ENCODE measurements around the gene STX19.
"Not testable (repeated sequence)": the region's sequence is repeated elsewhere in the genome, so short reads cannot be mapped to it uniquely, and the experiment has no call there.

STX19 gene

GRCh38 chr3:94028093-94028837 is at the start of gene STX19:
STX19 (minus strand) TSS chr3:94028597; CDS start chr3:94015269, 13,328 bp downstream.
- DNase-seq, result peak; percentile 36

- no peak for DNase-seq
Measured at GRCh38 chr3:94076055-94076454, 47.7 kb upstream of the STX19 start.

GRCh38 chr3:94071713-94072284 is 43.4 kb upstream of the STX19 start:
- DNase-seq, result no peak

GRCh38 chr3:94070341-94070911 is 42.0 kb upstream of the STX19 start:
- no peak for DNase-seq

GRCh38 chr3:94069194-94069813 is 40.9 kb upstream of the STX19 start:
- peak; percentile 37 for DNase-seq

- DNase-seq, result no peak
Measured at GRCh38 chr3:94066506-94067500, 38.4 kb upstream of the STX19 start.

GRCh38 chr3:94065819-94066480 is 37.6 kb upstream of the STX19 start:
- peak; percentile 38 for DNase-seq

GRCh38 chr3:94065122-94065521 is 36.7 kb upstream of the STX19 start:
- DNase-seq, result no peak

- no peak for DNase-seq
Measured at GRCh38 chr3:94064243-94064860, 36.0 kb upstream of the STX19 start.

GRCh38 chr3:94063496-94064119 is 35.2 kb upstream of the STX19 start:
- no peak for DNase-seq

GRCh38 chr3:94062513-94063404 is 34.4 kb upstream of the STX19 start, which contains the start of the genes DHFR2 and NSUN3:
DHFR2 (minus strand) TSS chr3:94062916; CDS start chr3:94061511, 1,405 bp downstream.
NSUN3 (plus strand) TSS chr3:94063061; CDS start chr3:94063127, 66 bp downstream.
- peak; percentile 99 for DNase-seq

- DNase-seq, result no peak
Measured at GRCh38 chr3:94061297-94061696, 32.9 kb upstream of the STX19 start.

- DNase-seq, result no peak
Measured at GRCh38 chr3:94050546-94050945, 22.1 kb upstream of the STX19 start.

GRCh38 chr3:94049267-94049666 is 20.9 kb upstream of the STX19 start:
- no peak for DNase-seq

- no peak for DNase-seq
Measured at GRCh38 chr3:94046533-94046932, 18.1 kb upstream of the STX19 start.

GRCh38 chr3:94044100-94044936 is 15.9 kb upstream of the STX19 start:
- DNase-seq, result not testable (repeated sequence)

GRCh38 chr3:94043285-94043684 is 14.9 kb upstream of the STX19 start:
- no peak for DNase-seq

- no peak for DNase-seq
Measured at GRCh38 chr3:94036909-94037507, 8.6 kb upstream of the STX19 start.

Measured in eye (tissue), 1 donor.